HEK293 (cell line): Measurements from ENCODE around the gene E4F1.
"Not testable (repeated sequence)": the region's sequence is repeated elsewhere in the genome, so short reads cannot be mapped to it uniquely, and the experiment has no call there.

Experiments used
- CTCF ChIA-PET: fragments of 350-600 bp; formaldehyde crosslinking; extraction: SDS; loops from one replicate; lab custom pipeline; 2021; ENCODE audit warnings: antibody characterized with exemption; lab: Yijun Ruan, JAX
- POLR2A ChIA-PET: fragments of 300-600 bp; formaldehyde crosslinking; extraction: SDS; loops from one replicate; lab custom pipeline; 2020; ENCODE audit warnings: antibody characterized with exemption, inconsistent platforms; lab: Yijun Ruan, JAX
- H3K27ac ChIP-seq: fragments of 200-500 bp; sonication (Bioruptor generic); 2 replicates; pipeline ENCODE4 v1.5.1; 2014; ENCODE audit warnings: low read depth, low read length, control low read depth, inconsistent platforms; ENCODE audit errors: extremely low read depth
- H3K36me3 ChIP-seq, 2 experiments: fragments of 200-500 bp in 1 of 2; sonication (Bioruptor generic) in 1 of 2; 1 replicate in 1 of 2; 2 replicates in 1 of 2; pipeline ENCODE4 v1.5.1; 2014 to 2017; ENCODE audit warnings: inconsistent platforms in 2 of 2, low read length in 2 of 2; ENCODE audit not compliant: control insufficient read depth in 2 of 2, insufficient read depth in 1 of 2
- H3K4me1 ChIP-seq: fragments of 200-500 bp; sonication (Bioruptor generic); 2 replicates; pipeline ENCODE4 v1.5.1; 2014; ENCODE audit warnings: mild to moderate bottlenecking, low read length, inconsistent platforms; ENCODE audit not compliant: control insufficient read depth, insufficient read depth
- H3K4me3 ChIP-seq: 2 replicates; pipeline ENCODE4 v1.5.1; 2011; ENCODE audit warnings: low read depth, mild to moderate bottlenecking, control low read depth, low read length, moderate library complexity
- H3K9me3 ChIP-seq: fragments of 200-500 bp; sonication (Bioruptor generic); 2 replicates; pipeline ENCODE4 v1.5.1; 2014; ENCODE audit warnings: low read depth, low read length, inconsistent platforms; ENCODE audit not compliant: control insufficient read depth, insufficient read depth
- BCL11A ChIP-seq: fragments of 450-650 bp; formaldehyde crosslinking; IDR thresholded peaks from 2 replicates; pipeline ENCODE4 v1.5.1; 2016; ENCODE audit warnings: low read depth, missing biosample characterization, missing genetic modification characterization
- EGR2 ChIP-seq: fragments of 450-650 bp; formaldehyde crosslinking; IDR thresholded peaks from 2 replicates; pipeline ENCODE4 v1.5.1; 2016; ENCODE audit warnings: low read depth, missing biosample characterization, missing genetic modification characterization
- KLF16 ChIP-seq: fragments of 450-650 bp; formaldehyde crosslinking; IDR thresholded peaks from 2 replicates; pipeline ENCODE4 v1.5.1; 2017; ENCODE audit warnings: missing biosample characterization, missing genetic modification characterization
- KLF9 ChIP-seq: fragments of 450-650 bp; formaldehyde crosslinking; IDR thresholded peaks from 2 replicates; pipeline ENCODE4 v1.5.1; 2016; ENCODE audit warnings: missing biosample characterization, missing genetic modification characterization, low read depth
- OVOL3 ChIP-seq: fragments of 450-650 bp; formaldehyde crosslinking; IDR thresholded peaks from 2 replicates; pipeline ENCODE4 v1.5.1; 2016; ENCODE audit warnings: missing biosample characterization, missing genetic modification characterization
- ZBTB1 ChIP-seq: fragments of 450-650 bp; formaldehyde crosslinking; IDR thresholded peaks from 2 replicates; pipeline ENCODE4 v1.5.1; 2016; ENCODE audit warnings: missing biosample characterization, missing genetic modification characterization
- ZBTB17 ChIP-seq: fragments of 450-650 bp; formaldehyde crosslinking; IDR thresholded peaks from 2 replicates; pipeline ENCODE4 v1.5.1; 2016; ENCODE audit warnings: missing biosample characterization, missing genetic modification characterization
- ZBTB48 ChIP-seq: fragments of 450-650 bp; formaldehyde crosslinking; IDR thresholded peaks from 2 replicates; pipeline ENCODE4 v1.5.1; 2016; ENCODE audit warnings: missing biosample characterization, missing genetic modification characterization
- ZBTB6 ChIP-seq: fragments of 450-650 bp; formaldehyde crosslinking; IDR thresholded peaks from 2 replicates; pipeline ENCODE4 v1.5.1; 2017; ENCODE audit warnings: missing biosample characterization, missing genetic modification characterization
- ZIC2 ChIP-seq: fragments of 450-650 bp; formaldehyde crosslinking; IDR thresholded peaks from 2 replicates; pipeline ENCODE4 v1.5.1; 2016; ENCODE audit warnings: missing biosample characterization, missing genetic modification characterization
- ZNF341 ChIP-seq: fragments of 450-650 bp; formaldehyde crosslinking; IDR thresholded peaks from 2 replicates; pipeline ENCODE4; 2016; ENCODE audit warnings: low read depth, missing biosample characterization, missing genetic modification characterization
- ZNF513 ChIP-seq: fragments of 450-650 bp; IDR thresholded peaks from 2 replicates; pipeline ENCODE4 v1.5.1; 2018; ENCODE audit warnings: missing biosample characterization, missing genetic modification characterization
- ZNF555 ChIP-seq: fragments of 450-650 bp; formaldehyde crosslinking; conservative IDR thresholded peaks from 2 replicates; pipeline ENCODE4 v1.5.1; 2017; ENCODE audit warnings: missing biosample characterization, mild to moderate bottlenecking, missing genetic modification characterization, inconsistent platforms
- ZNF623 ChIP-seq: fragments of 450-650 bp; formaldehyde crosslinking; IDR thresholded peaks from 2 replicates; pipeline ENCODE4 v1.5.1; 2016; ENCODE audit warnings: missing biosample characterization, missing genetic modification characterization
- ZNF792 ChIP-seq: fragments of 450-650 bp; formaldehyde crosslinking; IDR thresholded peaks from 2 replicates; pipeline ENCODE4 v1.5.1; 2016; ENCODE audit warnings: missing biosample characterization, missing genetic modification characterization
- ZSCAN16 ChIP-seq: fragments of 450-650 bp; formaldehyde crosslinking; IDR thresholded peaks from 2 replicates; pipeline ENCODE4 v1.5.1; 2016; ENCODE audit warnings: missing biosample characterization, missing genetic modification characterization
- TF ChIP-seq, protein P1 (sequence below): fragments of 450-650 bp; formaldehyde crosslinking; IDR thresholded peaks from 2 replicates; pipeline ENCODE4 v1.5.1; 2016; ENCODE audit warnings: missing biosample characterization, missing genetic modification characterization

The E4F1 gene

DNA sequence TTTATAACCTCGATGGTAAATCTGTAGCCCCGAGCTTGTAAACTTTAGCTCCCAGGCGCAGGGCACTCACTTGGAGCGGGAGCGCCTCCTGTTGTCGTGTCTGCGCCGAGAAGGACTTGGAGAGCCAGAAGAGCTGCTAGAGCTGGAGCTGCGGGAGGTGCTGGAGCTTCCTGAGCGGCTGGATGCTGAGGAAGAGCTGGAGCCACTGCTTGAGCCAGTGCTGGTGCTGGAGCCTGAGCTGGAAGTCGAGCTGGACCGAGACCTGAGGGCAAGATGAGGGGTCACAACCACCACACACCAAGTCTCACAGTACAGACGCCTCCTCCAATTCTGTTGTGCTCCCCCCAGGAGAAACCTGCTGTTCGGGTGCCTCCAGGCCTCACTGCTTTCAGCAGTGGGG, 39.6 kb downstream of the E4F1 start:
- POLR2A ChIA-PET = interaction anchor here (1.0 to 2.9 kb wide), 3 partner anchors 11 to 108 kb away, joined by 3 to 15 read pairs (median 5); partner anchors contain the start of genes ECI1, PGP and TRAF7
- not testable (repeated sequence) for H3K4me3 ChIP-seq, H3K9me3 ChIP-seq, H3K4me1 ChIP-seq, H3K27ac ChIP-seq
- TF ChIP-seq ZBTB6 = peak; percentile 99
- peaks cover 48 to 90% of the 10 kb centered on the region in 2 experiments for H3K36me3 ChIP-seq
- CTCF ChIA-PET = interaction anchor here (0.7 to 1.4 kb wide), 3 partner anchors 10 to 245 kb away, joined by 3 to 5 read pairs (median 4); no protein-coding TSS in a partner anchor

DNA sequence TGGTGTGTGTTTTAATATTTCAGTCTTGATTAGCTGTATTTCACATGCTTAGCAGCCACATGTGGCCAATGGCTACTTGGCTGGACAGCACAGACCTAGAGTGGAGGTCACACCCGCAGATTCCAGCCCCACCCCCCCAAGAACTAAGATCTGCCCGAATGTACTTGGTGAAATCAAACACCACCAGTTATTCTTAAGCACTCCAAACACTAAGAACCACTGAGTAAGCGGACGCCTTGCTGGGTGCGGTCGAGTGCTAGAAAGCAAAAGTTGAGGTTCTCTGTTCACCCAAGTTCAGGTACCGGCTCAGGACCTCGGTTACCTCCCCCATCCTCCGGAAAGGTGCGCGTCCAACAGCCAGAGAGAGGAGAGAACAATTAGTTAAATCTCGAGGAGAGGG, 43.5 kb downstream of the E4F1 start:
- CTCF ChIA-PET = not testable (repeated sequence)

GRCh38 chr16:2267505-2267912, 44.1 kb downstream of the E4F1 start:
- H3K4me3 ChIP-seq = peak overlapping the region; percentile 65
- H3K4me1 ChIP-seq, H3K9me3 ChIP-seq, CTCF ChIA-PET: not testable (repeated sequence)
- TF ChIP-seq ZNF341 = 0 out of 2 replicates have a peak, but pooled peaks have one; percentile 57
- peak overlapping the region; percentile 98 for H3K27ac ChIP-seq
- POLR2A ChIA-PET = interaction anchor here (2.3 kb wide), 1 partner anchor 16 kb away, joined by 10 read pairs; the partner anchor contains the start of gene ECI1
- peaks cover 13 to 45% of the 10 kb centered on the region in 2 experiments for H3K36me3 ChIP-seq

More for the DNA sequence above, 43.5 kb downstream of the E4F1 start:
- not testable (repeated sequence) for H3K4me1 ChIP-seq, H3K9me3 ChIP-seq
- H3K36me3 ChIP-seq = peaks cover 17 to 51% of the 10 kb centered on the region in 2 experiments
- peak overlapping the region; percentile 98; the same call in 1 of the 2 replicates for H3K27ac ChIP-seq
- POLR2A ChIA-PET = interaction anchor here (2.3 kb wide), 1 partner anchor 15 kb away, joined by 10 read pairs; the partner anchor contains the start of gene ECI1
- peak overlapping the region; percentile 65 for H3K4me3 ChIP-seq
- TF ChIP-seq KLF9 (tag by site-specific recombination) = 0 out of 2 replicates have a peak, but pooled peaks have one; percentile 37
- TF ChIP-seq, protein P1, sequence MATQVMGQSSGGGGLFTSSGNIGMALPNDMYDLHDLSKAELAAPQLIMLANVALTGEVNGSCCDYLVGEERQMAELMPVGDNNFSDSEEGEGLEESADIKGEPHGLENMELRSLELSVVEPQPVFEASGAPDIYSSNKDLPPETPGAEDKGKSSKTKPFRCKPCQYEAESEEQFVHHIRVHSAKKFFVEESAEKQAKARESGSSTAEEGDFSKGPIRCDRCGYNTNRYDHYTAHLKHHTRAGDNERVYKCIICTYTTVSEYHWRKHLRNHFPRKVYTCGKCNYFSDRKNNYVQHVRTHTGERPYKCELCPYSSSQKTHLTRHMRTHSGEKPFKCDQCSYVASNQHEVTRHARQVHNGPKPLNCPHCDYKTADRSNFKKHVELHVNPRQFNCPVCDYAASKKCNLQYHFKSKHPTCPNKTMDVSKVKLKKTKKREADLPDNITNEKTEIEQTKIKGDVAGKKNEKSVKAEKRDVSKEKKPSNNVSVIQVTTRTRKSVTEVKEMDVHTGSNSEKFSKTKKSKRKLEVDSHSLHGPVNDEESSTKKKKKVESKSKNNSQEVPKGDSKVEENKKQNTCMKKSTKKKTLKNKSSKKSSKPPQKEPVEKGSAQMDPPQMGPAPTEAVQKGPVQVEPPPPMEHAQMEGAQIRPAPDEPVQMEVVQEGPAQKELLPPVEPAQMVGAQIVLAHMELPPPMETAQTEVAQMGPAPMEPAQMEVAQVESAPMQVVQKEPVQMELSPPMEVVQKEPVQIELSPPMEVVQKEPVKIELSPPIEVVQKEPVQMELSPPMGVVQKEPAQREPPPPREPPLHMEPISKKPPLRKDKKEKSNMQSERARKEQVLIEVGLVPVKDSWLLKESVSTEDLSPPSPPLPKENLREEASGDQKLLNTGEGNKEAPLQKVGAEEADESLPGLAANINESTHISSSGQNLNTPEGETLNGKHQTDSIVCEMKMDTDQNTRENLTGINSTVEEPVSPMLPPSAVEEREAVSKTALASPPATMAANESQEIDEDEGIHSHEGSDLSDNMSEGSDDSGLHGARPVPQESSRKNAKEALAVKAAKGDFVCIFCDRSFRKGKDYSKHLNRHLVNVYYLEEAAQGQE (tag by site-specific recombination) = peak; percentile 65

GRCh38 chr16:2267913-2268666, 44.7 kb downstream of the E4F1 start, which contains the start of gene RNPS1:
TSS of gene RNPS1 (minus strand) at chr16:2268126. CDS start at chr16:2264643, 3,483 bp downstream.
- Histone ChIP-seq H3K36me3 (peaks cover 13 to 39% of the 10 kb centered on the region in 2 experiments; a peak in 2 of 3 replicates), H3K9me3 (no peaks in the 10 kb centered on the region), H3K27ac (peak within 1 kb of the TSS; percentile 98), H3K4me3 (peak within 1 kb of the TSS; percentile 65), H3K4me1 (peaks cover 8% of the 10 kb centered on the region; the same call in 1 of the 2 replicates)
- ChIA-PET POLR2A (interaction anchor here (0.6 to 1.2 kb wide), 8 partner anchors 9 to 263 kb away, joined by 3 to 9 read pairs (median 4); partner anchors contain the start of genes CEMP1, ECI1 and TEDC2), CTCF (no interaction called here)
- TF ChIP-seq ZBTB1 (peak; percentile 80; the same call in 1 of the 2 replicates), ZBTB48 (tag by site-specific recombination) (no peak), OVOL3 (peak; percentile 63), ZNF792 (tag by site-specific recombination) (0 out of 2 replicates have a peak, but pooled peaks have one; percentile 66), ZNF555 (tag by site-specific recombination) (no peak), ZSCAN16 (tag by site-specific recombination) (peak; percentile 20; the same call in 1 of the 2 replicates), BCL11A (tag by site-specific recombination) (no peak), ZNF623 (peak; percentile 45), KLF16 (tag by site-specific recombination) (peak; percentile 99), EGR2 (peak; percentile 71), ZIC2 (tag by site-specific recombination) (peak; percentile 35), ZNF513 (tag by site-specific recombination) (no peak; the same call in 1 of the 2 replicates), ZBTB17 (tag by site-specific recombination) (peak; percentile 76; the same call in 1 of the 2 replicates)
